Esophagus muscularis mucosa (tissue), 3 donors: ENCODE measurements around the gene C14orf180.

Experiments used
- CTCF ChIP-seq, 3 experiments: fragments of 200-600 bp in 2 of 3; fragments of 450-650 bp in 1 of 3; sonication (generic) in 2 of 3; IDR thresholded peaks; one replicate each; pipeline ENCODE4 v1.5.1; 2017 to 2019; ENCODE audit warnings: antibody characterized with exemption in 3 of 3, mild to moderate bottlenecking in 2 of 3, moderate library complexity in 1 of 3
- EP300 ChIP-seq: sonication (generic); formaldehyde crosslinking; IDR thresholded peaks from one replicate; pipeline ENCODE4 v1.6.1; 2017; ENCODE audit warnings: antibody characterized with exemption

- TF ChIP-seq CTCF (IDR thresholded peaks at IDR 0.05) (no peak), EP300 (no peak)
Measured at GRCh38 chr14:104598039-104598909, 18.7 kb downstream of the C14orf180 start.
